LoVo (cell line): ENCODE data around the gene TBC1D4.
"Not testable (repeated sequence)": the region's sequence is repeated elsewhere in the genome, so short reads cannot be mapped to it uniquely, and the experiment has no call there.

ENCODE experiments used
- DNase-seq: peaks from one replicate; pipeline ENCODE4 v3.0.0-alpha.2; 2016; ENCODE audit warnings: low spot score

Gene TBC1D4

DNA sequence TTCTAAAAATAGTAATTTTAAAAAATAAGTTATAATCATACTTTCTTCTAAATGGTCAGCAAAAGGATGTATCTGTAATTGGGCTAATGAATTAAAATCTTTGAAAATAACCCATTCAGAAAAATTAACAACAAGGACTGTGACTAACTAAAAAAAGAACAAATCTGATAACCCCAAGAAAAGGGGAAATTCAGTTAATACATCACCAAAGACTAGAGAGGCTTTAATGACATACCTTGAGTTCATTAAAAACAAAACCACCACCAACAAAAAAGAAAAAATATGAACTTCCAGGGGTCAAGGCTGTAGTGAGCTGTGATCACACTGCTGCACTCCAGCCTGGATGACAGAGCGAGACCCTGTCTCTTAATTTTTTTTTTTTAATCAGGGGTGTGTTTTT lies 121.8 kb downstream of the TBC1D4 start:
- no peak for DNase-seq

DNA sequence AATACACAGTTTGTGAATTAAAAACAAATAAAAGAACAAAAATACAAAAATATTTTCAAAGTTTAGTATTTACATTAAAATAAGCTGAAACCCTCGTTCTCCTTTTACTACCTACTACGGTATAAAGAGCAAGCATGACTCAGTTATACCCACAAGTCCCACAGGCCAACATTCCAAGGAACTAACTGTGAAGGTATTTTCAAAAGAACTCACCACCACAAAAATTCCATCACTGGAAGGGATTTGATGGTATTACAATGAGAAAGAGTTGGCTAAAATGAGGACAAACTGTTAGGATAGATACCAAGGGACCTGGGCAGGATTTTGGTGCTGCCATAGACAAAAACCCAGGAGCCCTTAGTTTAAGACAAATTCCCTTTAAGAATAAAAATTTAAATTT lies 122.7 kb downstream of the TBC1D4 start:
- DNase-seq, result peak; percentile 62

DNA sequence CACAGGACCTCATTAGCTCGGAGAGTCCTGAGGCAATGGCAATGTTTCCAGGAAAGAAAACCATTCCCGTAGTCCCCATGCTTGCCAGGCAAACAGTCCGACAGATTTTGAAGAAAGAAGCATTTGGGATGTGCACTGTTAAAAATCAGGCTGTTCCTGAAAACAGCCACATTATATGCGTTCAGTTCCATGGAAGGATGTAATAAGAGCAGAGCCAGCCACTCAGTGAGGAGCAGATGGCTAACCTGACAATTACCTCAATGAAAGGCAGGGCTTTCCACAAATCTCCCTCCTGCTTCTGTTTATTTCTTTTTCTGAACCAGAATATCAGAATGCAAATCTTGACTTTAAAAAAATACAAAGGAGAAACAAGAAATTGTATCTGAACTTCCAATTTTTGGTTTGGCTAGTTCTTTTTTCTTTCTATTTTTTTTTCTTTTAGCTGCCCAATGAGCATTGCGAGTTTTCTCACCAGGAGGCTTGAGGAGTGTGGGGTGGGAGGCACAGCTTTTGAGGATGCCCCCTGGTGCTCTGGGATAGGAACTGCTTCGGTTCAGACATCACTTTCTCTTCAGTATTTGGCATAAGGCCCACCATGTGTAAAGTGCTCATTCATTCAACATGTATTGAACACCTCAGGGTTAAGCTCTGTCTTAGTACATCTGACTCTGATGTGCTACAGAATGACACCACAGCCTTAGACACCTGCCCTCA lies 124.2 kb downstream of the TBC1D4 start:
- peak; percentile 58 for DNase-seq

DNA sequence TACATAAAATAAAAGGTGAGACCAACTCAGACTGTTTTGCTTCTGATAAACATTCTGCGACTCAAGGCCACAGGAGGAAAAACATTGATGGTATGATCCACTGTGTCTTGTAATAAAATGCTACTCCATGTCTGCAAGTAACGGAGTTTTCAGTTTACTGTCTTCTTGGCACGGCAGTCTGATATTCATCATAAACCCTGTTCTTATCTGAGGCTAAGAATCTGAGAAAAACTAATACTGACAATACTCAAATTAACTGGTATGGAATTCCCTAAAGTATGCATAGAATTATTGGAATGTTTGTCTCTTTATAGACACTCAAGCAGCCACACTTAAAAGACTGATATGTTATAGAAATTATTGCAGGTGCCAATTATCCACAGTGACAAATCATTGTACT lies 125.5 kb downstream of the TBC1D4 start:
- DNase-seq, result no peak

DNA sequence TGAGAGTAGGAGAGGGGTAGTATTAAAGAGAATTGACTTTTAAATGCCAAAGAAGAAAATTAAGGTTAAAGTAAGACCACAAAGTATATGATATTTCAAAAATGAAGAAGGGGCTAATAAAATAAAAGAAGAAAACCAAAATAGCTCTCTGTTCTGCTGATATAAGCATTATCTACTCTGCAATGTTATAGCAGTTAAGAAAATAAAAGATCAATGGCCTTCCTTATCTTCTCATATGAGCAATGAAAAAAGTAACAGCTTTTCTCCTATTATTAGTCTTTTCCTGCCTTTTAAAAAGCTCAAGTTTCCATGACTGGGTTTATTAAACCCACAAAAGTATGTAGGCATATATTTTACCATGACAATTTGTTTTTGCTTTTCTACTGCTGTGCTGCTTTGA lies 126.4 kb downstream of the TBC1D4 start:
- DNase-seq, result no peak

DNA sequence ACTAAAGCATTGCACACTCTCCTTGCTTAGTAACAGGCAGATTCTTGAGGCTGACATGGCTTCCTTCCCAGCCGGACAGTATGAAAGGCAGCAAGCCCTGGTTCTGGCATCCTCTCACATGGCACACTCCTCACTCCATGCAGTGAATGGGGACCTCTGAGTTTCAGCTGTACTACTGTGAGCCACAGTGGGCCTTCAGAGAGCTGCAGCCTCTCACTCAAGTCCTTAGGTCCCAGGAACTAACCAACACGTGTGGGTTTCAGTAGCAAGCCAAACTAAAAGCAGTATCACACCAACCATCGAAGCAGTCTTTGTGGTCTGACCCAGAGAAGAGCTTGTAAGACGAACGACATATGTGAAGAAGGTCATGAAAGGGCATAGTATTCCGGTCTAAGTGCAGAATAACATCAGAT lies 128.2 kb downstream of the TBC1D4 start:
- DNase-seq, result no peak

DNA sequence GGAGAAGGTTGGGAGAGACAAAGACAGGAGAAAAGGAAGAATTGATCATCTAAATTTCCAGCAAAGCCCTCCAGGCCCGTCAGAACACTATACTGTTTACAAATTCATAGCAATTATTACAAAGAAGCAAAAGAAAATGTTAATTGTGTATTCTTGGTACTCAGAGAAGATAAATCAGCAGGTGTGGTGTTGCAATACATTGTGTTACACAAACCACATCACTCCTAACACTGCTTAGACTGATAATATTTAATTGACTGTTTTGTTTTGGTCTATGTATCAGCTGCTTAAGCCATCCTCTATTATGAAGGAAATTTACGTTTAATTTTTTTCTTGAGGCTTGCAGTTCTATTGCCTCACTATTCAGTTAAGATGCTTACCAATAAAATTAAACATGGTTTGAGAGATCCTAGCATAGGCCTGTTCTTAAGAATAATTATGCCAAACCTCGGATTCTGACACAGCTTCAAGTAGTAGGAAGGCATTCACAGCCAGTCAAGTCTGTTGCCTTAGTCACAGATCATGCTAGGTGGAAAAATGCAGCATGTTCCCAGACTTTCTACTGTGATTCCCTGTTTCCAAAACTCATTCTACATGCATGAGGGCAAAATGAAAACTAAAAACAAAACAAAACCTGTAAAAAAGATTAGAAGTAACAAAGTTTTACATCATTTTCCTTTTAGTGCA lies 129.2 kb downstream of the TBC1D4 start:
- DNase-seq, result no peak

DNA sequence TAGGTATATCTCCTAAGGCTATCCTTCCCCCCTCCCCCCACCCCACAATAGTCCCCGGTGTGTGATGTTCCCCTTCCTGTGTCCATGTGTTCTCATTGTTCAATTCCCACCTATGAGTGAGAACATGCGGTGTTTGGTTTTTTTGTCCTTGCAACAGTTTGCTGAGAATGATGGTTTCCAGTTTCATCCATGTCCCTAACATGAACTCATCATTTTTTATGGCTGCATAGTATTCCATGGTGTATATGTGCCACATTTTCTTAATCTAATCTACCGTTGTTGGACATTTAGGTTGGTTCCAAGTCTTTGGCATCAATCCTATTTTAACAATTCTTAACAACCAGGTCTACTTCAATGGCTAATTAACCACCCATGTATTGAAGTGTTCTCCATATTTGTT lies 130.4 kb downstream of the TBC1D4 start:
- not testable (repeated sequence) for DNase-seq

DNA sequence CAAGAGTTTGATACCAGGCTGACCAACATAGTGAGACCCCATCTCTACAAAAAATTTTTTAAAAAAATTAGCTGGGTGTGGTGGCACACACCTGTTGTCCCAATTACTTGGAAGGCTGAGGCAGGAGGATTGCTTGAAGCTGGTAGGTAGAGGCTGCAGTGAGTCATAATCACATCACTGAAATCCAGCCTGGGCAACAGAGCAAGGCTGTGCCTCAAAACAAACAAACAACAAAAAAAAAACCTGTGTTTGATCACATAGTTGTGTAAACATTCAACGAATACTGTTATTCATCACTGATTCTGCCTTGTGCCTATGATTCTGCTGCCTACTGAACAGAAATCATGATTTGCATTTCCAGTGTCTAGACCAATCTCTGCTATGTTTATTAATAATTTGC lies 134.0 kb downstream of the TBC1D4 start:
- no peak for DNase-seq

DNA sequence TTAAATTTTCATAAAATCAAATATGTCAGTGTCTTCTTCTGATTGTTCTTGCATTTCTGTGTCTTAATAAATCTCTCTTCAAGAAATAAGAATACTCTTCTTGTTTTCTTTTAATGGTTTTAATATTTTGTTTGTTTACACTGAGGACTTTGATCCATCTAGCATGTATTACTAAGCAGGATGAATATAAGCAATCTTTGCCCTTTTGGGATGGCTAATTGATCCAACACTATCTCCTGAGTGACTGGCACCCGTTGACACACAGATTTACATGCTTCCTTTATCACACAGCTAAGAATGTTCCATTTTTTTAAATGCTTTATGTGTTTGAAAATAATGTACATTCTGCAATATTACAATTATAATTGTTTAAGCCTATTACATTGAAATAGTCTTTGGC lies 134.5 kb downstream of the TBC1D4 start:
- DNase-seq, result no peak

DNA sequence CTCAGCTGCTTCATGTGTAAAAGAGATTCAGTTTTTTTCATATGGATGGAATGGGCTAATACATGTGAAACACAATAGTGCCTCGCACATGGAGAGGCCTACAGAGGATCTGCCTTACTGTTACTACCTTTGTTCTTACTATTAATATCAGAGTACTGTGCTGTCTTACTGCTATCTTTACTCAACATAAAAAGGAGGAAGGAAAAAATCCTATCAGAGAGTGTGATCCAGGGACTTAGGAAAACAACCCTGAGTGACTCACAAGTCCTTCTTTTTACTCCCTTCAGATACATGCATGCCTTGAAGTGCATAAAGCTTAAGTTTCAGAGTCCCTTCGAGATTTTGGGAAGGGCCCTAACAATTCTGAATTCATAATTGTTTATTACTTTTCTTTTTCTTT lies 136.8 kb downstream of the TBC1D4 start:
- DNase-seq, result no peak

DNA sequence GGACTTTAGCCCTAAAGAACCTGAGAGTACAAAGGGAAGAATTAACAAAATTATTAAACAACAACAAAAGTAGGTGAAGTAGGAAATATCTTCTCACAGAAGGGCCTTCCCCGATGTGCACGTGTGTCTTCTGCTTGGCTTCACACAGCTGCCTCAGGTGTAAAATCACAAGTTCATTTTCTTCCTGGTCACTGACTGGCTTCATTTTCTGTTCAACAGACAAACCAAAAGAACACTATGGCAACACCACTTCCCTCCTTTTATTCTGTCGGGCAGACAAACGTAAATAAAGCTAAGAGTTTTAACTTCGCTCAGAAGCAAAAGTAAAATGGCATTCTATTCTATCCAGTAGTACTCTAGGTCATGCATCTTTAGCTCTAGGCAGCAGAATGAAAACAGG lies 140.9 kb downstream of the TBC1D4 start:
- DNase-seq, result no peak

DNA sequence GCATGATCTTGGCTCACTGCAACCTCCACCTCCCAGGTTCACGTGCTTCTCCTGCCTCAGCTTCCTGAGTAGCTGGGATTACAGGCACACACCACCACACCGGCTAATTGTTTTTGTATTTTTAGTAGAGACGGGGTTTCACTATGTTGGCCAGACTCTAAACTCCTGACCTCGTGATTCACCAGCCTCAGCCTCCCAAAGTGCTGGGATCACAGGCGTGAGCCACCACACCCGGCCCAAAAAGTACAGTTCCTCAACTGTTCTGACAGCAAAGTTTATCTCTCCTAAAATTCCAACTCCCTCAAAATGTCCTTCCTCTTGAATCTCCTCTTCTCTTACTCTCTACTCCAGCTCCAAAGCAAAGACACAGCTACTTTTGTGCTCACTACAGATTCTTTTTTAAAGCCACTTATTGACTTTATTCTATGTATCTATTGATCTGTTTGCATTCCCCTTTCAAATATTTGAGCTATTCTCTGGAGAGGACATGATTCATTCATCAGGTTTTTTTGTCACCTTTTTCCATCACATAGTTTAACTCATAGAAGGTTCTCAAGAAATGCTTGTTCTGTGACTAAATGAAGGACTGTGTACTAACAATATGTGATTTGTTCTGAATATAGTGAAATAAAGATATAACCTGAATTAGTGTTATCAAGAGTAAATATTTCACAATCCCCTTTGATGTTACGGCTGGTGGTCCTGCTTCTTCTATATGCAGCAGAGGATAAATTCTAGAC lies 142.2 kb downstream of the TBC1D4 start:
- DNase-seq, result no peak

DNA sequence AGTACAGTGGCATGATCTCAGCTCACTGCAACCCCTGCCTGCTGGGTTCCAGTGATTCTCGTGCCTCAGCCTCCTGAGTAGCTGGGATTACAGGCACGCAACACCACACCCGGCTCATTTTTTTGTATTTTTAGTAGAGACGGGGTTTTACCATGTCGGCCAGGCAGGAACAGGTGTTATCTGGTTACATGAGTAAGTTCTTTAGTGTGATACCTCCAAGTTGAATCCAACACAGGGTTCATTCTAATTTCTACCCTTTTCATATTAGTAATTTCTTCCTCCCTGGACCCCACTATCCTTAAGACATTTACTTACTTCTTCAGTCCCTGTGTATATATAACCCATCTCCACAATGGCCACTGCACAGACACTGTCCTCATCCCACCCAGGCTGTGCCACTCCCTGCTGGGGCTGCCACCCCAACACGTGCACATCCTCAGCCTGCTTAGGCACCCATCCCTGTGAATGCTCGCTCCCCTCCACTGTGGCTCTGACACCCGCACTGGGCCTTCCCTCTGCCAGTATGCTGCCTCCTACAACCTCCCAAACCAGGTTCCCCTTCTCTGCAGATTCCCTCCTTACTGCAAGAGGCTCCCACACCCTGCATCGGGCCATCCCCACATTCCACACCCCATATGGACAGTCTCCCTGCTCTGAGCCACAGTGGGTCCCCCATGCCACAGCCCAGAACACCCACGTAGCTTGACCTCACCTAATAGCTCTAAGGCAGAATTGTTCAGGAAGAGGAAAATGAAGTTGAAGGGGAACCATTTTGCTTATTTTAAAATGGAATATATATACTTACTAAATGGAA lies 147.1 kb downstream of the TBC1D4 start:
- no peak for DNase-seq

DNA sequence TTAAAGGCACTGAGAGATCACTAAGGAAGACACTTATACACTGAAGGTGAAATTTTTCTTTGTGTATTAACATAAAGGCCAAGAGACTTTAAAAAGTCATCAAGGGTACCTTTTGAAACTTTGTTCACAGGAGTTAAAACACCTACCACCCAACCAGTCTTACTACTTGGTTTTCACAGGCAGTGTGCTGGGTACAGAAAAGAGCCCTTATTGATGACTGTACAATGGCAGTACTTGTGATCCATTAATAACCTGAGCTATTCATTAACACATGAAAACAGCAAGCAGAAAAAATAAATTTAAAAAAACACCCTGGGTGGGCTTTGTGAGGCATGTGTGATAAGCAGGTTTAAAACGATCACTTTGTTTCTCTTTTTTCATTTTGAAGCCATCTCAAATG lies 148.9 kb downstream of the TBC1D4 start:
- no peak for DNase-seq

DNA sequence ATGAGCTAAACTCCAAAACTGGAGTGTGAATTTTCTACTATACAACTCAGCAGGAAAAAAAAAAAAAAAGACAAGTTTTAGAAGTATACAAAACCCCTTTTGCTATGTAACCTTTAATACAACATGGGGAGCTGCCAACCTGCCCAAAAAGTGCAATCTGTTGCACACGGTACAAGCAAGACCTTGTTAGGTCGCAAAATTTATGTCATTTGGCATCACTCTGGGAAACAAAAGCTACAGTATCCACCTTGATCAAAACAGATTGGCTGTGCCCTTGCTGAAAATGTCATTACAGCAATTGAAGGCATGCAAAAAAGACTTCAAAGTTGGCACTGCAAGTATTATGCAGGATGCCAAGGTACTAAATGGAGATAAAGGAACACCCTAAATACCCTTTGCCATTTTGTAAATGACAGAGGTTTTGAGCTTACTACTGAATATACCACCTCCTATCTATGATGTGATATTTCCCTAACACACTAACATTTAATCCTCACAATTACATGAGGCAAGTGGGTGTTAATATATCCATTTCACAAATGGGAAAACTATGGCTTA lies 150.1 kb downstream of the TBC1D4 start:
- no peak for DNase-seq

DNA sequence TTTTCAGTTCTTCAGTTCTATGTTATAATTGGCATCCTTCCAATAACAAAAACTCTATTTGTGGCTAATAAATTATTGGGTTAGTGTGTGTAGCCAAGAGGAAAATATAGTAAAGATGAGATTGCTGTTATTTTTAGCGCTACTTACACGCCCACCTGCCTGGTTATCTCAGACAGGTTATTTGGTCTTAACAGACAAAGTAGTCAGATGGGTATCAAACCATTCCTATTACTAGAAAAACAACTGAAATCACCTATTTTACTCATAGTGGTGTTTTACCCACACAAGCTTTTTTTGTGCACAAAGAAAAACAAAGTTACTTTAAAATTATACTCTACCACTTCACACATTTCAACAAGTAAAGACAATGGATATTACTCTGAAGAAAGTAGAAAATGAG lies 151.2 kb downstream of the TBC1D4 start:
- DNase-seq, result no peak

DNA sequence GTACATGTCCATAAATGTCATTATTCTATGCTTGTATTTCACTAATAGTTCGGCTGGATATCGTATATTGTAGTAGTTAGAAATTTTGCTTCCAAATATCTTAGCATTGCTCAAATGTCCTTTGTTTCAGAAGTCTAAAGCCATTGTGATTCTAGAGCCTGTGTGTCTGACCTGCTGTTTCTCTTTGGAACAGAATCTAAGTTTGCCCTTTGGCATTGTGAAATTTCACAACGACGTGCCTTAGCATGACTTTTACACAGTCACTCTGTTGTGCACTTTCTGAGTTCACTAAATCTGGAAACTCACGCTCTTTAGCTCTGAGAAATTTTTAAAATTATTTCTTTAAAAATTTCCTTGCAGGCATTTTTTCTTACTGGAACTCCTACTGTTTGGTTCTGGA lies 152.2 kb downstream of the TBC1D4 start:
- no peak for DNase-seq

DNA sequence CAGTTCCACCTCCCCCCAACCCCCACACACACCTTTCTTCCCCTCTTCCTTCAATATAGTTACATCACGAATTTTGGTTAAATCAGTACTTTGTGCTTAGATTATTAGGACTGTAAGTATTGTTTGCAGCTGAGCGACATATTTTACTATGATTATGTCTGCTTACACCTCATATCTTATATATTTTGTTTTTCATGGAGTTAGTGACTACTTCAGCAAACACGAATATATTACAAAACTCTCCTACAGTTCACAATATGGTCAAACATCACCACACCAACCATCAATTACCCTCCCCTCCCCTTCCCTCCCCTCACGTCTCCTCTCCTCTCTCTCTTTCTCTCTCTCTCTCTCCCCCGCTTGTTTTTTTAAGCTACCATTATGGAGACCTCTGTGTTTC lies 152.9 kb downstream of the TBC1D4 start:
- no peak for DNase-seq

DNA sequence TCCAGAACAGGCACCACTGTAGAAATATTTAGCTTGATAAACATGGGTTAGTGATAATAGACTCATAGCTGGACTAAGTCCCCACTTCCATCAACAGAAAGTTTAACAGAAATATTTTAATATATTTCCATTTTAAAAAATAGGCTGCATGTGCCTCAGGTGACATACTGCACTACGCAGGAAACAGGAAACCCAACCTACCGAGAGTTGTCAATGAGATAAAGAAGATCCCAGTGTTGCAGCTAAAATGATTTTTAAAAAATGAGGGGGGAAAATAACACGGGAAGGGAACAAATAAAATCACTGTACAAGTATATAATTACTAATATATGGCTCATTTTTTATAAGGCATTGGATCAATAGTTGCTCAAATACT lies 154.8 kb downstream of the TBC1D4 start:
- no peak for DNase-seq

DNA sequence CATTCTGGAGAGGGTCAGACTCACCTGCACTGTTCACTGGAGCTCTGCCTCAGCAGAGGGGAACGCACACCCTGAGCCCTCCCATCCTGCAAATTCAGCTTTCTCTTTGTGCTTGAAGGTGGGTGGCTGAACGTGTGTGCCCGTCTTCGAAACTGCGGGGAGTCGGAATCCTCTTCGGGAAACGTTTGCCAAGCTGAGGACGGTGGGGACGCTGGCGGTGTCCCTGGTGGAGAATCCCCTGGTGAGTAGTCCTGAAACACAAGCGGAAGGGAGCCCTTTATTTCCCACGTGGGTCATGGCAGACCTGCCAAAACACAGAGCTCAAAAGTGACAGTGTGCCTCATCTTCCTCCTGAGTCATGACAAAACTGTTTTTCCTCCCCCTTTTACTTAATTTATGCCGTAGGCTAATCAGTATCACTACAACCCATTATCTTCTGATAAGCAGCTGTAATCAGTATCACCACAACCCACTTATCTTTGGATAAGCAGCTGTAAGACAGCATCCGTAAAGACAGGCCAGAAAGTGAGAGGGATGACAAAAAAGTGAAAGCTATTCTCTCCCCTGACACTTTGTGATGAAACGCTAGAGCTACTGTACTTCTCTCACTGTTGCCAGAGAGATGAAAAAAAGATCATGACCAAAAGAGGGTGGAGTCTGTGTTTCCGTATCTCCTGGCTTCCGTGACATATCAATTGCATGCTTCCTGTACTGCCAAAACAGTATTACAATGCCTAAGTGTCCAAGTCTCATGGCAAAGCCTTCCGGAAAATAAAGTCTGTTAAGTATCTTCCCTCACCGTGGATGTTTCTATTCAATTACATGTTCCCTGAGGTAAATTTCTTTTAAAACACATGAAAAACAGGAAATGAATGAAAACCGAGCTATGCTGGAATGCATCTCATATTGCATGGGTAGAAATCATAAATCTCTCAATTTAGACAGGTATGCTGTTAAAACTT lies 155.5 kb downstream of the TBC1D4 start:
- no peak for DNase-seq
